GM23338 (cell line): ENCODE results near the gene TENM4. TPM values are rescaled to one million over a fixed set of nuclear protein-coding genes. Genes with fewer than 3 reads are reported as not detected.

ENCODE experiments used
- ATAC-seq: fragments of 200-7000 bp; cut with Tn5 transposase; 3 replicates; pipeline ENCODE4 v1.9.1; 2020
- DNase-seq: peaks from one replicate; pipeline ENCODE4 v3.0.0-alpha.2; 2015; ENCODE audit warnings: low spot score
- H2AFZ ChIP-seq: fragments of 200-600 bp; sonication (generic); 2 replicates; pipeline ENCODE4 v1.8.0; 2016; ENCODE audit warnings: antibody characterized with exemption, mild to moderate bottlenecking, moderate library complexity
- H3F3A ChIP-seq: fragments of 200-600 bp; sonication (generic); replicated peaks from 2 replicates; pipeline ENCODE4 v1.8.0; 2017; ENCODE audit warnings: antibody characterized with exemption, mixed run types, low read depth
- H3K27ac ChIP-seq: fragments of 200-600 bp; sonication (generic); 2 replicates; pipeline ENCODE4 v1.6.1; 2016; ENCODE audit warnings: low read depth
- H3K27me3 ChIP-seq: fragments of 200-600 bp; sonication (generic); 2 replicates; pipeline ENCODE4 v1.8.0; 2016; ENCODE audit warnings: mild to moderate bottlenecking, mixed run types, moderate library complexity; ENCODE audit not compliant: insufficient read depth
- H3K36me3 ChIP-seq: fragments of 200-600 bp; sonication (generic); 2 replicates; pipeline ENCODE4 v1.8.0; 2016; ENCODE audit warnings: mild to moderate bottlenecking; ENCODE audit not compliant: insufficient read depth
- H3K4me1 ChIP-seq: fragments of 200-600 bp; sonication (generic); 2 replicates; pipeline ENCODE4 v1.8.0; 2016; ENCODE audit warnings: mild to moderate bottlenecking, moderate library complexity; ENCODE audit not compliant: insufficient read depth
- H3K4me2 ChIP-seq: fragments of 200-600 bp; sonication (generic); 2 replicates; pipeline ENCODE4 v1.7.1; 2017; ENCODE audit warnings: mixed run types
- H3K4me3 ChIP-seq: fragments of 200-600 bp; sonication (generic); 2 replicates; pipeline ENCODE4 v1.6.1; 2016; ENCODE audit warnings: mixed run types
- H3K79me2 ChIP-seq: fragments of 200-600 bp; sonication (generic); replicated peaks from 2 replicates; pipeline ENCODE4 v1.8.0; 2017; ENCODE audit warnings: mild to moderate bottlenecking; ENCODE audit not compliant: insufficient read depth
- H3K9me2 ChIP-seq: fragments of 200-600 bp; sonication (generic); 2 replicates; pipeline ENCODE4 v1.8.0; 2017; ENCODE audit not compliant: insufficient read depth
- H4K20me1 ChIP-seq: fragments of 200-600 bp; sonication (generic); replicated peaks from 2 replicates; pipeline ENCODE4 v1.8.0; 2017; ENCODE audit warnings: mild to moderate bottlenecking; ENCODE audit not compliant: insufficient read depth
- H3K27ac Mint-ChIP-seq: 2 replicates; pipeline ENCODE4 v1.8.0; 2020; ENCODE audit warnings: inconsistent platforms, mild to moderate bottlenecking, moderate library complexity, mixed read lengths
- H3K27me3 Mint-ChIP-seq: 3 replicates; pipeline ENCODE4 v1.8.0; 2022; ENCODE audit warnings: low read depth, mild to moderate bottlenecking, moderate library complexity, mixed read lengths, inconsistent platforms; ENCODE audit not compliant: insufficient read depth, poor library complexity
- H3K36me3 Mint-ChIP-seq: 3 replicates; pipeline ENCODE4 v1.8.0; 2021; ENCODE audit warnings: low read depth, mild to moderate bottlenecking, inconsistent platforms, moderate library complexity, mixed read lengths
- H3K4me1 Mint-ChIP-seq: 3 replicates; pipeline ENCODE4 v1.8.0; 2020; ENCODE audit warnings: mild to moderate bottlenecking, inconsistent platforms, mixed read lengths
- H3K4me3 Mint-ChIP-seq: 3 replicates; pipeline ENCODE4 v1.8.0; 2021; ENCODE audit warnings: moderate library complexity, mild to moderate bottlenecking, inconsistent platforms, mixed read lengths
- H3K9me3 Mint-ChIP-seq: 3 replicates; pipeline ENCODE4 v1.8.0; 2020; ENCODE audit warnings: moderate library complexity, mild to moderate bottlenecking, inconsistent platforms, mixed read lengths
- CREB1 ChIP-seq: fragments of 250-450 bp; sonication (Bioruptor Pico); IDR thresholded peaks from 2 replicates; pipeline ENCODE4 v1.5.0; 2020; ENCODE audit warnings: low read depth, mild to moderate bottlenecking, moderate library complexity
- EZH2 ChIP-seq: fragments of 200-600 bp; sonication (generic); IDR thresholded peaks from one replicate; pipeline ENCODE4 v1.8.0; 2017; ENCODE audit warnings: antibody characterized with exemption, mild to moderate bottlenecking, low read depth; ENCODE audit not compliant: unreplicated experiment
- EZH2phosphoT487 ChIP-seq: fragments of 200-600 bp; sonication (generic); IDR thresholded peaks from one replicate; pipeline ENCODE4 v1.8.1; 2018; ENCODE audit warnings: antibody characterized with exemption; ENCODE audit not compliant: unreplicated experiment
- JUNB ChIP-seq: IDR thresholded peaks from one replicate; pipeline ENCODE4 v1.6.1; 2016; ENCODE audit warnings: antibody characterized with exemption; ENCODE audit not compliant: unreplicated experiment
- POLR2AphosphoS5 ChIP-seq: IDR thresholded peaks from 2 replicates; pipeline ENCODE4 v1.6.1; 2016; ENCODE audit warnings: antibody characterized with exemption, low read depth
- REST ChIP-seq: IDR thresholded peaks from one replicate; pipeline ENCODE4 v1.6.1; 2018; ENCODE audit warnings: antibody characterized with exemption; ENCODE audit not compliant: unreplicated experiment
- polyA plus RNA-seq: library from polyadenylated mRNA; unstranded; fragments of >200 nt; fragmentation: Nextera tagmentation; extraction: Ambion mirVana; gene quantifications from 2 replicates; pipeline ENCODE4 v1.2.1, GENCODE V29; 2016
- total RNA-seq: library from RNA; depleted of rRNA; stranded (reverse); fragments of >200 nt; shearing (Covaris generic); gene quantifications from 2 replicates; pipeline ENCODE4 v1.2.3, GENCODE V29; 2014
- TF ChIP-seq, protein P1 (sequence below): fragments of 250-450 bp; sonication (Bioruptor Pico); IDR thresholded peaks from 2 replicates; pipeline ENCODE4 v1.5.0; 2020; ENCODE audit warnings: mild to moderate bottlenecking, moderate library complexity
- TF ChIP-seq, protein P2 (sequence below), 2 experiments: fragments of 200-600 bp in 1 of 2; sonication (generic) in 1 of 2; conservative IDR thresholded peaks; 2 replicates each; pipeline versions ENCODE4 v1.5.1 to v1.6.1; 2016 to 2017; ENCODE audit warnings: antibody characterized with exemption in 2 of 2, low read depth in 2 of 2, mild to moderate bottlenecking in 2 of 2, moderate library complexity in 1 of 2

TENM4 gene
- total and polyA plus RNA-seq, 2 experiments from 2014 or later = 7.3 TPM

DNA sequence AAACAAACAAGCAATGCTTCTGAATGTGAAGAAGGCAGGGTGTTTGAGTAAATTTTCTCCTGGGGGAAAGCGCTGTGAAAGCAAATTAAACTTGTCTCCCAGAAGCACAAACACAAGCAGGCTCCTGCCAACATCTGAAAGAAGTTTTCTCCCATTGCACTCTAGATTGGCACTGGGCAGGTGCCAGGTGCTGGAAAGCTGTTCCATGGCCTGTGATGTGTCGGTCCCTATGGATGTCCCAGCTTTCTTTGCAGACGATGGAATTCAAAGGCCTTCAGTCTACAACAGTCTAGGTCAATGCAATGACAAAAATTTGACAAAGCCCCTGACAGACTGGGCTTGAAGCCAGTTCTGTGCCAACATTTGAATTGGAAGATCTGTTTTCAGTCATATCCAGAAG, 620.1 kb downstream of the TENM4 start (continued):
- TF ChIP-seq, protein P1, sequence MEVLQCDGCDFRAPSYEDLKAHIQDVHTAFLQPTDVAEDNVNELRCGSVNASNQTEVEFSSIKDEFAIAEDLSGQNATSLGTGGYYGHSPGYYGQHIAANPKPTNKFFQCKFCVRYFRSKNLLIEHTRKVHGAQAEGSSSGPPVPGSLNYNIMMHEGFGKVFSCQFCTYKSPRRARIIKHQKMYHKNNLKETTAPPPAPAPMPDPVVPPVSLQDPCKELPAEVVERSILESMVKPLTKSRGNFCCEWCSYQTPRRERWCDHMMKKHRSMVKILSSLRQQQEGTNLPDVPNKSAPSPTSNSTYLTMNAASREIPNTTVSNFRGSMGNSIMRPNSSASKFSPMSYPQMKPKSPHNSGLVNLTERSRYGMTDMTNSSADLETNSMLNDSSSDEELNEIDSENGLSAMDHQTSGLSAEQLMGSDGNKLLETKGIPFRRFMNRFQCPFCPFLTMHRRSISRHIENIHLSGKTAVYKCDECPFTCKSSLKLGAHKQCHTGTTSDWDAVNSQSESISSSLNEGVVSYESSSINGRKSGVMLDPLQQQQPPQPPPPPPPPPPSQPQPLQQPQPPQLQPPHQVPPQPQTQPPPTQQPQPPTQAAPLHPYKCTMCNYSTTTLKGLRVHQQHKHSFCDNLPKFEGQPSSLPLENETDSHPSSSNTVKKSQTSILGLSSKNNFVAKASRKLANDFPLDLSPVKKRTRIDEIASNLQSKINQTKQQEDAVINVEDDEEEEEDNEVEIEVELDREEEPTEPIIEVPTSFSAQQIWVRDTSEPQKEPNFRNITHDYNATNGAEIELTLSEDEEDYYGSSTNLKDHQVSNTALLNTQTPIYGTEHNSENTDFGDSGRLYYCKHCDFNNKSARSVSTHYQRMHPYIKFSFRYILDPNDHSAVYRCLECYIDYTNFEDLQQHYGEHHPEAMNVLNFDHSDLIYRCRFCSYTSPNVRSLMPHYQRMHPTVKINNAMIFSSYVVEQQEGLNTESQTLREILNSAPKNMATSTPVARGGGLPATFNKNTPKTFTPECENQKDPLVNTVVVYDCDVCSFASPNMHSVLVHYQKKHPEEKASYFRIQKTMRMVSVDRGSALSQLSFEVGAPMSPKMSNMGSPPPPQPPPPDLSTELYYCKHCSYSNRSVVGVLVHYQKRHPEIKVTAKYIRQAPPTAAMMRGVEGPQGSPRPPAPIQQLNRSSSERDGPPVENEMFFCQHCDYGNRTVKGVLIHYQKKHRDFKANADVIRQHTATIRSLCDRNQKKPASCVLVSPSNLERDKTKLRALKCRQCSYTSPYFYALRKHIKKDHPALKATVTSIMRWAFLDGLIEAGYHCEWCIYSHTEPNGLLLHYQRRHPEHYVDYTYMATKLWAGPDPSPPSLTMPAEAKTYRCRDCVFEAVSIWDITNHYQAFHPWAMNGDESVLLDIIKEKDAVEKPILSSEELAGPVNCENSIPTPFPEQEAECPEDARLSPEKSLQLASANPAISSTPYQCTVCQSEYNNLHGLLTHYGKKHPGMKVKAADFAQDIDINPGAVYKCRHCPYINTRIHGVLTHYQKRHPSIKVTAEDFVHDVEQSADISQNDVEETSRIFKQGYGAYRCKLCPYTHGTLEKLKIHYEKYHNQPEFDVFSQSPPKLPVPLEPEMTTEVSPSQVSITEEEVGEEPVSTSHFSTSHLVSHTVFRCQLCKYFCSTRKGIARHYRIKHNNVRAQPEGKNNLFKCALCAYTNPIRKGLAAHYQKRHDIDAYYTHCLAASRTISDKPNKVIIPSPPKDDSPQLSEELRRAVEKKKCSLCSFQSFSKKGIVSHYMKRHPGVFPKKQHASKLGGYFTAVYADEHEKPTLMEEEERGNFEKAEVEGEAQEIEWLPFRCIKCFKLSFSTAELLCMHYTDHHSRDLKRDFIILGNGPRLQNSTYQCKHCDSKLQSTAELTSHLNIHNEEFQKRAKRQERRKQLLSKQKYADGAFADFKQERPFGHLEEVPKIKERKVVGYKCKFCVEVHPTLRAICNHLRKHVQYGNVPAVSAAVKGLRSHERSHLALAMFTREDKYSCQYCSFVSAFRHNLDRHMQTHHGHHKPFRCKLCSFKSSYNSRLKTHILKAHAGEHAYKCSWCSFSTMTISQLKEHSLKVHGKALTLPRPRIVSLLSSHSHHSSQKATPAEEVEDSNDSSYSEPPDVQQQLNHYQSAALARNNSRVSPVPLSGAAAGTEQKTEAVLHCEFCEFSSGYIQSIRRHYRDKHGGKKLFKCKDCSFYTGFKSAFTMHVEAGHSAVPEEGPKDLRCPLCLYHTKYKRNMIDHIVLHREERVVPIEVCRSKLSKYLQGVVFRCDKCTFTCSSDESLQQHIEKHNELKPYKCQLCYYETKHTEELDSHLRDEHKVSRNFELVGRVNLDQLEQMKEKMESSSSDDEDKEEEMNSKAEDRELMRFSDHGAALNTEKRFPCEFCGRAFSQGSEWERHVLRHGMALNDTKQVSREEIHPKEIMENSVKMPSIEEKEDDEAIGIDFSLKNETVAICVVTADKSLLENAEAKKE (CRISPR knock-in tag) = no peak
- TF ChIP-seq CREB1 (CRISPR knock-in tag) (no peak), JUNB (no peak)

DNA sequence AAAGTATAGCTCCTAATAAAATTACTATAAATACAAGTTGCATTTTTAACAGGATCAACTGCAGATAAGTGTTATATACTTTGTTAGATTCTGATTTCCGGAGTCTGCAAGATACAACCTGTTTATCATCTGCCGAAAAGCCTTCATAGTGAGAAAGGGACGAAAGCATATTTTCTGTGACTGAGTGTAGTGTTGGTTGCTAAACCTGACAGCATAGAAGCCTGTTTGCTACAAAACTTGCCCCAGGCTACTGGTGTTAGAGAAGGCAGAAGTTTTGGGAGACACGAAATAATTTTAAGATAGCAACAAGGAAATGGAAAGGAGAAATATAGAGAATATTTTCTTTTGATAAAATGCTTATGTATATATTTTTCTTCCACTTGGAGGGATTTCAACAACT, 622.6 kb downstream of the TENM4 start:
- H3K27ac Mint-ChIP-seq = no peak overlapping the region
- no peak for TF ChIP-seq EZH2phosphoT487

GRCh38 chr11:78815831-78816230, 625.0 kb downstream of the TENM4 start:
- no peak overlapping the region for H3K4me2 ChIP-seq
- H3K27me3 Mint-ChIP-seq = peaks cover 11% of the 10 kb centered on the region
- H3K27ac ChIP-seq = no peak overlapping the region
- H3K4me1 Mint-ChIP-seq = peaks cover 20% of the 10 kb centered on the region
- H2AFZ ChIP-seq = no peak overlapping the region
- DNase-seq = no peak
- H3K9me3 Mint-ChIP-seq = no peaks in the 10 kb centered on the region
- H3K79me2 ChIP-seq = no peaks in the 10 kb centered on the region
- peaks cover 5% of the 10 kb centered on the region; the same call in 1 of the 2 replicates for H3K4me1 ChIP-seq
- no peak overlapping the region for H3K4me3 Mint-ChIP-seq
- no peak overlapping the region for H3K4me3 ChIP-seq
- no peaks in the 10 kb centered on the region for H3K9me2 ChIP-seq
- H4K20me1 ChIP-seq = no peaks in the 10 kb centered on the region
- no peaks in the 10 kb centered on the region for H3F3A ChIP-seq
- no peaks in the 10 kb centered on the region for H3K27me3 ChIP-seq
- H3K36me3 ChIP-seq = no peaks in the 10 kb centered on the region
- no peak for ATAC-seq
- no peaks in the 10 kb centered on the region for H3K36me3 Mint-ChIP-seq
- H3K27ac Mint-ChIP-seq = no peak overlapping the region
- TF ChIP-seq EZH2 (no peak), REST (no peak), POLR2AphosphoS5 (no peak), EZH2phosphoT487 (no peak)
- TF ChIP-seq, protein P2, sequence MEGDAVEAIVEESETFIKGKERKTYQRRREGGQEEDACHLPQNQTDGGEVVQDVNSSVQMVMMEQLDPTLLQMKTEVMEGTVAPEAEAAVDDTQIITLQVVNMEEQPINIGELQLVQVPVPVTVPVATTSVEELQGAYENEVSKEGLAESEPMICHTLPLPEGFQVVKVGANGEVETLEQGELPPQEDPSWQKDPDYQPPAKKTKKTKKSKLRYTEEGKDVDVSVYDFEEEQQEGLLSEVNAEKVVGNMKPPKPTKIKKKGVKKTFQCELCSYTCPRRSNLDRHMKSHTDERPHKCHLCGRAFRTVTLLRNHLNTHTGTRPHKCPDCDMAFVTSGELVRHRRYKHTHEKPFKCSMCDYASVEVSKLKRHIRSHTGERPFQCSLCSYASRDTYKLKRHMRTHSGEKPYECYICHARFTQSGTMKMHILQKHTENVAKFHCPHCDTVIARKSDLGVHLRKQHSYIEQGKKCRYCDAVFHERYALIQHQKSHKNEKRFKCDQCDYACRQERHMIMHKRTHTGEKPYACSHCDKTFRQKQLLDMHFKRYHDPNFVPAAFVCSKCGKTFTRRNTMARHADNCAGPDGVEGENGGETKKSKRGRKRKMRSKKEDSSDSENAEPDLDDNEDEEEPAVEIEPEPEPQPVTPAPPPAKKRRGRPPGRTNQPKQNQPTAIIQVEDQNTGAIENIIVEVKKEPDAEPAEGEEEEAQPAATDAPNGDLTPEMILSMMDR (conservative IDR thresholded peaks at IDR 0.05; ENCODE audit: low read depth in 2 of 2) = no peak

More for the DNA sequence above, 622.6 kb downstream of the TENM4 start:
- Histone ChIP-seq H3K36me3 (no peaks in the 10 kb centered on the region), H3K9me2 (no peaks in the 10 kb centered on the region), H3K27ac (no peak overlapping the region), H3F3A (no peaks in the 10 kb centered on the region), H3K4me3 (no peak overlapping the region), H3K4me2 (no peak overlapping the region), H4K20me1 (no peaks in the 10 kb centered on the region), H3K27me3 (no peaks in the 10 kb centered on the region), H3K79me2 (no peaks in the 10 kb centered on the region), H2AFZ (no peak overlapping the region), H3K4me1 (peaks cover 4% of the 10 kb centered on the region; the same call in 1 of the 2 replicates)
- Mint-ChIP-seq H3K9me3 (no peaks in the 10 kb centered on the region), H3K27me3 (peaks cover 5% of the 10 kb centered on the region), H3K4me3 (no peak overlapping the region), H3K36me3 (no peaks in the 10 kb centered on the region), H3K4me1 (peaks cover 11% of the 10 kb centered on the region)
- no peak for DNase-seq
- ATAC-seq = no peak
